Measurements from ENCODE around the gene DBN1. TPM values are rescaled to one million over a fixed set of nuclear protein-coding genes. Genes with fewer than 3 reads are reported as not detected.

DBN1 gene
- total and polyA plus RNA-seq, 9 of the 15 experiments (the other 6 are each of a cell fraction or from before 2014, with no cell fraction given), result 0.25 to 87.2 (median 27.9) TPM

DNA sequence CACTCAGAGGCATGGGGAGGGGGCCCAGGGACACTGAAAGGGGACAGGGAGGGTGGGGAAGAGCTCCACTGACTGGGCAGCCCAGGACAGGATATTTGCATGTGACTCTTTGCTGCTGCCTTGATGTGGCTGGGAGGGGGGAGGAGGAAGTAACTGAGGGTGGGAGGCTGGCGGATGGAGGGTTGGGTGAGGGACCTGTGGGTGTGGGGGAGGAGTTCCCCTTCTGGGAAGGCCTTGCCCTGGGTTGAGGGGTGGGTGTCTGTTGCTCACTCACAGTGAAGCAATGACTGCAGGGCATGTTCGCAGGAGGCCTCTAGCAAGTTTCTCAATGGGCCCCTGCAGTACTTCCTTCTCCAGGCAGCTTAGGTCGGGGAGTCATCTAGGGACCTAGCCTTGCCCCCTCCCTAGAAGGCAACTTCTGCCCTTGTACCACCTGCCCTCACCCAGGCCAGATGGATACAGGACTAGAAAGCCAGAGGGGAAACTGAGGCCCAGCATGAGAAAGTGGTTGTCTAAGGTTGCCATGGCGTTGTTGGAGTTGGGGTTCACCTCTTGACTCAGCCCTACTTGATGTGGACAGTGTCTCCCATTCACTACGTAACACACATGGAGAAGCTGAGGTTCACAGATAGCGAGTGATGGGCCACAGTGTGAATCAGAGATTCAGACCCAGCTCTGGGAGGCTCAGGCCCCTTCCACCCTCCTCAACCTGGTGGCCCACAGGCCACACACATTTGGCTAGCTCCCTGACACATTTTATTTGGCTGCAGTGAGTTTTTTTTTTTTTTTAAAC is 44.0 kb downstream of the DBN1 start:
- no peaks in the 10 kb centered on the region for H3K9me1 ChIP-seq (ENCODE audit: control insufficient read depth, insufficient read depth, low read length)
- no peak overlapping the region for H2AFZ ChIP-seq (ENCODE audit: low read depth, low read length)
- peaks cover 22% of the 10 kb centered on the region; the same call in 1 of the 2 replicates for H4K20me1 ChIP-seq (replicated peaks; ENCODE audit: control insufficient read depth, insufficient read depth, low read length)
- no peaks in the 10 kb centered on the region for H3K27me3 ChIP-seq (ENCODE audit: control insufficient read depth in 2 of 2, insufficient read depth in 2 of 2, low read length in 2 of 2)
- WGBS (ENCODE audit: insufficient coverage, low coverage, missing lambda C conversion rate), result 85% methylated on average over 4 of the region's 6 CpGs
- in situ Hi-C loops (cut with MboI), result no loop called here
- H3K4me1 ChIP-seq (replicated peaks in 1 of 2; ENCODE audit: control insufficient read depth in 2 of 2, insufficient read depth in 2 of 2, low read length in 2 of 2), result peaks cover 30 to 73% of the 10 kb centered on the region in 2 experiments
- intact Hi-C loops (cut with micrococcal nuclease), result no loop called here
- CTCF ChIA-PET (ENCODE audit: low intra/inter-chr PET ratio), result no interaction called here
- FAIRE-seq (peak; percentile 64), DNase-seq (ENCODE audit: extremely low read depth in 1 of 4, low spot score in 3 of 4) (peak in 3 of 4 experiments; percentile 40 to 72 (median 59)), ATAC-seq (no peak)
- H3K4me3 ChIP-seq, result peak overlapping the region; percentile 91; the same call in 1 of the 2 replicates
- no peaks in the 10 kb centered on the region for H3K9me3 ChIP-seq (replicated peaks; ENCODE audit: control insufficient read depth, insufficient read depth, low read depth, low read length)
- BruUV-seq (replicated peaks), result no TSS peak
- H3K36me3 ChIP-seq (ENCODE audit: control insufficient read depth, insufficient read depth, low read length), result peaks cover 72% of the 10 kb centered on the region; the same call in 2 of the 3 replicates
- peak overlapping the region; percentile 96 to 97; a peak in 3 of 4 replicates for H3K9ac ChIP-seq (ENCODE audit: insufficient read depth in 1 of 2, low read depth in 2 of 2, low read length in 2 of 2)
- POLR2A ChIA-PET, result interaction anchor here (0.6 to 10.8 kb wide), 6 partner anchors 13 to 59 kb away, joined by 3 to 210 read pairs (median 5); partner anchors contain the start of gene PRR7
- H3K27ac ChIP-seq (ENCODE audit: extremely low read depth, low read depth, low read length), result peak overlapping the region; percentile 98
- peaks cover 50% of the 10 kb centered on the region for H3K79me2 ChIP-seq (ENCODE audit: control insufficient read depth, insufficient read depth, low read length)
- peak overlapping the region; percentile 98 for H3K4me2 ChIP-seq (ENCODE audit: insufficient read depth, low read length)
- TF ChIP-seq CEBPB (tag; IDR thresholded peaks at IDR 0.05) (peak; percentile 55), ZBTB7A (IDR thresholded peaks at IDR 0.05; ENCODE audit: borderline replicate concordance, control insufficient read depth, low read depth, low read length) (peak; percentile 14; the same call in 1 of the 2 replicates), GABPA (tag; conservative IDR thresholded peaks at IDR 0.05; ENCODE audit: low read depth) (0 out of 2 replicates have a peak, but pooled peaks have one; percentile 20), ZC3H4 (CRISPR knock-in tag; IDR thresholded peaks at IDR 0.05; ENCODE audit: borderline replicate concordance) (no peak), SOX6 (IDR thresholded peaks at IDR 0.05) (no peak), TEAD4 (IDR thresholded peaks at IDR 0.05; ENCODE audit: low read length) (no peak), TEAD4 (CRISPR knock-in tag; IDR thresholded peaks at IDR 0.05; ENCODE audit: borderline replicate concordance) (no peak), SUPT5H (IDR thresholded peaks at IDR 0.05) (0 out of 2 replicates have a peak, but pooled peaks have one; percentile 19), VEZF1 (CRISPR knock-in tag; IDR thresholded peaks at IDR 0.05) (peak; percentile 69; the same call in 1 of the 2 replicates), CEBPG (CRISPR knock-in tag; IDR thresholded peaks at IDR 0.05) (no peak), CEBPG (tag; conservative IDR thresholded peaks at IDR 0.05 in 1 of 2, IDR thresholded peaks at IDR 0.05 in 1 of 2) (0 out of 4 replicates have a peak, but pooled peaks of 1 of the 2 experiments have one; percentile 21), EGR1 (conservative IDR thresholded peaks at IDR 0.05) (peak; percentile 76), BCOR (IDR thresholded peaks at IDR 0.05) (0 out of 2 replicates have a peak, but pooled peaks have one; percentile 18), RNF2 (IDR thresholded peaks at IDR 0.05) (peak; percentile 41; the same call in 1 of the 2 replicates), XRCC3 (IDR thresholded peaks at IDR 0.05) (no peak), TCF3 (CRISPR knock-in tag; IDR thresholded peaks at IDR 0.05) (0 out of 2 replicates have a peak, but pooled peaks have one; percentile 4), SPI1 (IDR thresholded peaks at IDR 0.05; ENCODE audit: borderline replicate concordance, low read depth, low read length) (peak; percentile 14; the same call in 1 of the 2 replicates), RCOR1 (IDR thresholded peaks at IDR 0.05; ENCODE audit: borderline replicate concordance in 1 of 2, low read depth in 2 of 2, low read length in 2 of 2) (peak in 1 of 2 experiments; percentile 35; a peak in 1 of 4 replicates), HDAC1 (IDR thresholded peaks at IDR 0.05) (peak in 1 of 2 experiments; percentile 18; a peak in 1 of 4 replicates), MAZ (CRISPR knock-in tag; conservative IDR thresholded peaks at IDR 0.05 in 1 of 2, IDR thresholded peaks at IDR 0.05 in 1 of 2) (peak in 1 of 2 experiments; percentile 35; a peak in 1 of 4 replicates)

All from K562 (cell line).